Breast epithelium (tissue), 3 donors: ENCODE measurements around the gene UPK3B.
"Not testable (repeated sequence)": the region's sequence is repeated elsewhere in the genome, so short reads cannot be mapped to it uniquely, and the experiment has no call there.

ENCODE experiments used
- POLR2A ChIP-seq: fragments of 450-650 bp; IDR thresholded peaks from one replicate; pipeline ENCODE4 v1.6.1; 2016; ENCODE audit warnings: antibody characterized with exemption, mild to moderate bottlenecking, moderate library complexity
- POLR2AphosphoS5 ChIP-seq, 3 donors: sonication (generic); formaldehyde crosslinking; IDR thresholded peaks; one replicate each; pipeline ENCODE4 v1.6.1; 2017; ENCODE audit warnings: antibody characterized with exemption in 3 of 3
- TF ChIP-seq, protein P1 (sequence below), 3 donors: fragments of 450-650 bp; IDR thresholded peaks; one replicate each; pipeline ENCODE4 v1.5.1; 2016 to 2017; ENCODE audit warnings: antibody characterized with exemption in 3 of 3, mild to moderate bottlenecking in 3 of 3, moderate library complexity in 3 of 3

DNA sequence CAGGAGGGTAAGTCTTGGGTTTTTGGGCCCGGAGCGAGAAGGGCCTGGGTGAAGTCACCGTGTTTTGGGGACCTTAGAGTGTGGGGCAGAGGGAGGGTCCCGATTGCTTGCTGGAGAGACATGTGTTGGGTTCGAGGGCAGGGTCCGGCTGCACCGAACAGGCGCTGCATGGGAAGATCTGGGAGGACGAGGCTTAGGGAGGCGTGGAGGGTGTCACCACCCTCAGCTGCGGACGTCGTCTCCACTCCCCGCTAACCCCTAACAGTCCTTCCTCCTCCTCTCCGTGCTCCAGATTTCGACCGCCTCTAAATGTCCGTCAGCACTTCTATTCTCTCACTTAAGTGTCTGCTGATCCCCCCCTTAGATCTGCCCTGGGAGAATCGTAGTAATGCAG lies 39.5 kb downstream of the UPK3B start:
- TF ChIP-seq, protein P1, sequence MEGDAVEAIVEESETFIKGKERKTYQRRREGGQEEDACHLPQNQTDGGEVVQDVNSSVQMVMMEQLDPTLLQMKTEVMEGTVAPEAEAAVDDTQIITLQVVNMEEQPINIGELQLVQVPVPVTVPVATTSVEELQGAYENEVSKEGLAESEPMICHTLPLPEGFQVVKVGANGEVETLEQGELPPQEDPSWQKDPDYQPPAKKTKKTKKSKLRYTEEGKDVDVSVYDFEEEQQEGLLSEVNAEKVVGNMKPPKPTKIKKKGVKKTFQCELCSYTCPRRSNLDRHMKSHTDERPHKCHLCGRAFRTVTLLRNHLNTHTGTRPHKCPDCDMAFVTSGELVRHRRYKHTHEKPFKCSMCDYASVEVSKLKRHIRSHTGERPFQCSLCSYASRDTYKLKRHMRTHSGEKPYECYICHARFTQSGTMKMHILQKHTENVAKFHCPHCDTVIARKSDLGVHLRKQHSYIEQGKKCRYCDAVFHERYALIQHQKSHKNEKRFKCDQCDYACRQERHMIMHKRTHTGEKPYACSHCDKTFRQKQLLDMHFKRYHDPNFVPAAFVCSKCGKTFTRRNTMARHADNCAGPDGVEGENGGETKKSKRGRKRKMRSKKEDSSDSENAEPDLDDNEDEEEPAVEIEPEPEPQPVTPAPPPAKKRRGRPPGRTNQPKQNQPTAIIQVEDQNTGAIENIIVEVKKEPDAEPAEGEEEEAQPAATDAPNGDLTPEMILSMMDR (IDR thresholded peaks at IDR 0.05), result not testable (repeated sequence)
- TF ChIP-seq POLR2A; POLR2AphosphoS5 (IDR thresholded peaks at IDR 0.05): not testable (repeated sequence)
